GM12878 (cell line): Measurements from ENCODE around the gene XCR1. TPM values are rescaled to one million over a fixed set of nuclear protein-coding genes. Genes with fewer than 3 reads are reported as not detected.

Source experiments
- ATF7 ChIP-seq: fragments of 450-650 bp; IDR thresholded peaks from 2 replicates; pipeline ENCODE4 v1.6.1; 2016; ENCODE audit warnings: low read depth, mild to moderate bottlenecking
- BCL11A ChIP-seq: IDR thresholded peaks from 2 replicates; pipeline ENCODE4 v1.6.1; 2011; ENCODE audit warnings: low read depth, low read length
- CBX5 ChIP-seq: sonication (generic); IDR thresholded peaks from 2 replicates; pipeline ENCODE4 v1.6.1; 2016; ENCODE audit warnings: low read depth, moderate library complexity, mild to moderate bottlenecking, inconsistent platforms
- EP300 ChIP-seq, 2 experiments: fragments of 150-350 bp in 1 of 2; IDR thresholded peaks; 2 replicates each; pipeline ENCODE4 v1.6.1; 2011 to 2012; ENCODE audit warnings: low read depth in 2 of 2, low read length in 2 of 2, borderline replicate concordance in 1 of 2, improper control_type of control experiment in 1 of 2, inconsistent platforms in 1 of 2; ENCODE audit not compliant: control insufficient read depth in 1 of 2
- ETV6 ChIP-seq, 2 experiments: fragments of 450-650 bp in 1 of 2; IDR thresholded peaks in 1 of 2; conservative IDR thresholded peaks in 1 of 2; 2 replicates each; pipeline ENCODE4 v1.6.1; 2014; ENCODE audit warnings: antibody characterized with exemption in 1 of 2, borderline replicate concordance in 1 of 2, low read depth in 1 of 2, mild to moderate bottlenecking in 1 of 2, moderate library complexity in 1 of 2
- LARP7 ChIP-seq: fragments of 450-650 bp; IDR thresholded peaks from 2 replicates; pipeline ENCODE4 v1.6.1; 2017; ENCODE audit warnings: mild to moderate bottlenecking
- MYC ChIP-seq: IDR thresholded peaks from 2 replicates; pipeline ENCODE4 v1.6.1; 2011; ENCODE audit warnings: mild to moderate bottlenecking, low read length, moderate library complexity, inconsistent platforms; ENCODE audit not compliant: insufficient read depth, insufficient replicate concordance, insufficient read length, severe bottlenecking
- NBN ChIP-seq: fragments of 450-650 bp; IDR thresholded peaks from 2 replicates; pipeline ENCODE4 v1.6.1; 2016
- NFIC ChIP-seq: IDR thresholded peaks from 2 replicates; pipeline ENCODE4 v1.6.1; 2012; ENCODE audit warnings: low read depth, mild to moderate bottlenecking, inconsistent platforms, low read length, moderate library complexity
- NFYB ChIP-seq: IDR thresholded peaks from 2 replicates; pipeline ENCODE4 v1.6.1; 2011; ENCODE audit warnings: low read depth, mild to moderate bottlenecking, low read length, improper control_type of control experiment, moderate library complexity; ENCODE audit not compliant: insufficient read depth
- RAD51 ChIP-seq: fragments of 450-650 bp; IDR thresholded peaks from 2 replicates; pipeline ENCODE4 v1.6.1; 2016; ENCODE audit warnings: moderate library complexity, mild to moderate bottlenecking, inconsistent platforms
- RFX5 ChIP-seq: IDR thresholded peaks from 2 replicates; pipeline ENCODE4 v1.6.1; 2011; ENCODE audit warnings: low read depth, low read length, improper control_type of control experiment
- SUPT20H ChIP-seq: IDR thresholded peaks from 2 replicates; pipeline ENCODE4 v1.6.1; 2011; ENCODE audit warnings: low read depth, mild to moderate bottlenecking, low read length, moderate library complexity, borderline replicate concordance; ENCODE audit not compliant: control insufficient read depth
- ZSCAN29 ChIP-seq: fragments of 450-650 bp; IDR thresholded peaks from 2 replicates; pipeline ENCODE4 v1.6.1; 2017; ENCODE audit warnings: mild to moderate bottlenecking, moderate library complexity
- polyA plus RNA-seq, 11 experiments: library from polyadenylated mRNA; depleted of rRNA in 4 of 11; unstranded in 6 of 11; stranded (reverse) in 5 of 11; fragments of >200 nt; fragmentation: Nextera tagmentation in 4 of 11; fragmentation: Illumina TruSeq in 1 of 11; extraction: Ambion mirVana in 4 of 11; extraction: Trizol in 1 of 11; gene quantifications; 1 replicate in 1 of 11; 2 replicates in 10 of 11; pipeline versions ENCODE4 v1.2.1 to v1.2.3, GENCODE V29; 2011 to 2016; ENCODE audit warnings: inconsistent platforms in 2 of 11, missing spikeins in 2 of 11, low read depth in 1 of 11
- total RNA-seq, 4 experiments: library from RNA; depleted of rRNA in 3 of 4; stranded (reverse); fragments of >200 nt in 3 of 4; fragmentation: Illumina TruSeq in 1 of 4; extraction: Trizol in 1 of 4; gene quantifications; 2 replicates each; pipeline versions ENCODE4 v1.2.1 to v1.2.3, GENCODE V29; 2013 to 2021
- TF ChIP-seq, protein P1 (sequence below): IDR thresholded peaks from 2 replicates; pipeline ENCODE4 v1.6.1; 2012; ENCODE audit warnings: improper control_type of control experiment, low read depth, low read length; ENCODE audit not compliant: insufficient replicate concordance
- TF ChIP-seq, protein P2 (sequence below): IDR thresholded peaks from 2 replicates; pipeline ENCODE4 v1.6.1; 2012; ENCODE audit warnings: low read depth, low read length, improper control_type of control experiment
- TF ChIP-seq, protein P3 (sequence below): IDR thresholded peaks from 2 replicates; pipeline ENCODE4 v1.6.1; 2012; ENCODE audit warnings: mild to moderate bottlenecking, low read depth, low read length
- TF ChIP-seq, protein P4 (sequence below): IDR thresholded peaks from 2 replicates; pipeline ENCODE4 v1.6.1; 2012; ENCODE audit warnings: low read depth, low read length, improper control_type of control experiment
- TF ChIP-seq, protein P5 (sequence below): fragments of 450-650 bp; IDR thresholded peaks from 2 replicates; pipeline ENCODE4 v1.6.1; 2017; ENCODE audit warnings: borderline replicate concordance

Gene XCR1
- total and polyA plus RNA-seq, 10 of the 15 experiments (the other 5 are each of a cell fraction or from before 2014, with no cell fraction given) = 0.02 to 0.29 (median 0.13) TPM; not detected in 2

DNA sequence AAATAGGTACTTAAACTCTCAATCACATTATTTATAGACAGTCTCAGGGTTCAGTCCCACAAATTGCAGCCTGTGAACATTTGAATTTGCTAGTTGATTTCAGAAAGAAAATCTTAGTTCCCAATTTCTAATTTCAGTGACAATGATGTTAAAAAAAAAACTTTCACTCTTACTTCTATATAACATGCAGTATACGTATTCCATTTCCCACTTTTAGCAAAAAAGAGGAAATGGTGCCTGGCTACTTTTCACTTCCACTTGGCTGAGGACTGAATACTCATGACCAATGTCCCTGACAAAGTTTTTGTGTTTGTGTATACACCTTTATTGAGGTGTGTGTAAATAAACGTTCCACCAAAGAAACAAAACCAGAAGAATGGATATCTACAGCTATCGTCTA, 32.1 kb upstream of the XCR1 start (continued):
- TF ChIP-seq, protein P1, sequence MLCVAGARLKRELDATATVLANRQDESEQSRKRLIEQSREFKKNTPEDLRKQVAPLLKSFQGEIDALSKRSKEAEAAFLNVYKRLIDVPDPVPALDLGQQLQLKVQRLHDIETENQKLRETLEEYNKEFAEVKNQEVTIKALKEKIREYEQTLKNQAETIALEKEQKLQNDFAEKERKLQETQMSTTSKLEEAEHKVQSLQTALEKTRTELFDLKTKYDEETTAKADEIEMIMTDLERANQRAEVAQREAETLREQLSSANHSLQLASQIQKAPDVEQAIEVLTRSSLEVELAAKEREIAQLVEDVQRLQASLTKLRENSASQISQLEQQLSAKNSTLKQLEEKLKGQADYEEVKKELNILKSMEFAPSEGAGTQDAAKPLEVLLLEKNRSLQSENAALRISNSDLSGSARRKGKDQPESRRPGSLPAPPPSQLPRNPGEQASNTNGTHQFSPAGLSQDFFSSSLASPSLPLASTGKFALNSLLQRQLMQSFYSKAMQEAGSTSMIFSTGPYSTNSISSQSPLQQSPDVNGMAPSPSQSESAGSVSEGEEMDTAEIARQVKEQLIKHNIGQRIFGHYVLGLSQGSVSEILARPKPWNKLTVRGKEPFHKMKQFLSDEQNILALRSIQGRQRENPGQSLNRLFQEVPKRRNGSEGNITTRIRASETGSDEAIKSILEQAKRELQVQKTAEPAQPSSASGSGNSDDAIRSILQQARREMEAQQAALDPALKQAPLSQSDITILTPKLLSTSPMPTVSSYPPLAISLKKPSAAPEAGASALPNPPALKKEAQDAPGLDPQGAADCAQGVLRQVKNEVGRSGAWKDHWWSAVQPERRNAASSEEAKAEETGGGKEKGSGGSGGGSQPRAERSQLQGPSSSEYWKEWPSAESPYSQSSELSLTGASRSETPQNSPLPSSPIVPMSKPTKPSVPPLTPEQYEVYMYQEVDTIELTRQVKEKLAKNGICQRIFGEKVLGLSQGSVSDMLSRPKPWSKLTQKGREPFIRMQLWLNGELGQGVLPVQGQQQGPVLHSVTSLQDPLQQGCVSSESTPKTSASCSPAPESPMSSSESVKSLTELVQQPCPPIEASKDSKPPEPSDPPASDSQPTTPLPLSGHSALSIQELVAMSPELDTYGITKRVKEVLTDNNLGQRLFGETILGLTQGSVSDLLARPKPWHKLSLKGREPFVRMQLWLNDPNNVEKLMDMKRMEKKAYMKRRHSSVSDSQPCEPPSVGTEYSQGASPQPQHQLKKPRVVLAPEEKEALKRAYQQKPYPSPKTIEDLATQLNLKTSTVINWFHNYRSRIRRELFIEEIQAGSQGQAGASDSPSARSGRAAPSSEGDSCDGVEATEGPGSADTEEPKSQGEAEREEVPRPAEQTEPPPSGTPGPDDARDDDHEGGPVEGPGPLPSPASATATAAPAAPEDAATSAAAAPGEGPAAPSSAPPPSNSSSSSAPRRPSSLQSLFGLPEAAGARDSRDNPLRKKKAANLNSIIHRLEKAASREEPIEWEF = no peak
- TF ChIP-seq, protein P2, sequence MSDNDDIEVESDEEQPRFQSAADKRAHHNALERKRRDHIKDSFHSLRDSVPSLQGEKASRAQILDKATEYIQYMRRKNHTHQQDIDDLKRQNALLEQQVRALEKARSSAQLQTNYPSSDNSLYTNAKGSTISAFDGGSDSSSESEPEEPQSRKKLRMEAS = no peak
- TF ChIP-seq LARP7 (no peak), NBN (no peak), SUPT20H (no peak), BCL11A (peak; percentile 74; the same call in 1 of the 2 replicates), NFYB (no peak), ZSCAN29 (no peak), MYC (no peak), RFX5 (no peak), RAD51 (no peak), ATF7 (peak; percentile 34; the same call in 1 of the 2 replicates), EP300 (IDR thresholded peaks at IDR 0.05; ENCODE audit: borderline replicate concordance in 1 of 2, control insufficient read depth in 1 of 2, low read depth in 2 of 2, low read length in 2 of 2) (peak; percentile 71 to 85; a peak in 3 of 4 replicates), CBX5 (no peak), NFIC (peak; percentile 85), ETV6 (conservative IDR thresholded peaks at IDR 0.05 in 1 of 2, IDR thresholded peaks at IDR 0.05 in 1 of 2; ENCODE audit: borderline replicate concordance in 1 of 2, low read depth in 1 of 2) (peak in 1 of 2 experiments; percentile 40; a peak in 1 of 4 replicates)
- TF ChIP-seq, protein P3, sequence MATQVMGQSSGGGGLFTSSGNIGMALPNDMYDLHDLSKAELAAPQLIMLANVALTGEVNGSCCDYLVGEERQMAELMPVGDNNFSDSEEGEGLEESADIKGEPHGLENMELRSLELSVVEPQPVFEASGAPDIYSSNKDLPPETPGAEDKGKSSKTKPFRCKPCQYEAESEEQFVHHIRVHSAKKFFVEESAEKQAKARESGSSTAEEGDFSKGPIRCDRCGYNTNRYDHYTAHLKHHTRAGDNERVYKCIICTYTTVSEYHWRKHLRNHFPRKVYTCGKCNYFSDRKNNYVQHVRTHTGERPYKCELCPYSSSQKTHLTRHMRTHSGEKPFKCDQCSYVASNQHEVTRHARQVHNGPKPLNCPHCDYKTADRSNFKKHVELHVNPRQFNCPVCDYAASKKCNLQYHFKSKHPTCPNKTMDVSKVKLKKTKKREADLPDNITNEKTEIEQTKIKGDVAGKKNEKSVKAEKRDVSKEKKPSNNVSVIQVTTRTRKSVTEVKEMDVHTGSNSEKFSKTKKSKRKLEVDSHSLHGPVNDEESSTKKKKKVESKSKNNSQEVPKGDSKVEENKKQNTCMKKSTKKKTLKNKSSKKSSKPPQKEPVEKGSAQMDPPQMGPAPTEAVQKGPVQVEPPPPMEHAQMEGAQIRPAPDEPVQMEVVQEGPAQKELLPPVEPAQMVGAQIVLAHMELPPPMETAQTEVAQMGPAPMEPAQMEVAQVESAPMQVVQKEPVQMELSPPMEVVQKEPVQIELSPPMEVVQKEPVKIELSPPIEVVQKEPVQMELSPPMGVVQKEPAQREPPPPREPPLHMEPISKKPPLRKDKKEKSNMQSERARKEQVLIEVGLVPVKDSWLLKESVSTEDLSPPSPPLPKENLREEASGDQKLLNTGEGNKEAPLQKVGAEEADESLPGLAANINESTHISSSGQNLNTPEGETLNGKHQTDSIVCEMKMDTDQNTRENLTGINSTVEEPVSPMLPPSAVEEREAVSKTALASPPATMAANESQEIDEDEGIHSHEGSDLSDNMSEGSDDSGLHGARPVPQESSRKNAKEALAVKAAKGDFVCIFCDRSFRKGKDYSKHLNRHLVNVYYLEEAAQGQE = no peak
- TF ChIP-seq, protein P4, sequence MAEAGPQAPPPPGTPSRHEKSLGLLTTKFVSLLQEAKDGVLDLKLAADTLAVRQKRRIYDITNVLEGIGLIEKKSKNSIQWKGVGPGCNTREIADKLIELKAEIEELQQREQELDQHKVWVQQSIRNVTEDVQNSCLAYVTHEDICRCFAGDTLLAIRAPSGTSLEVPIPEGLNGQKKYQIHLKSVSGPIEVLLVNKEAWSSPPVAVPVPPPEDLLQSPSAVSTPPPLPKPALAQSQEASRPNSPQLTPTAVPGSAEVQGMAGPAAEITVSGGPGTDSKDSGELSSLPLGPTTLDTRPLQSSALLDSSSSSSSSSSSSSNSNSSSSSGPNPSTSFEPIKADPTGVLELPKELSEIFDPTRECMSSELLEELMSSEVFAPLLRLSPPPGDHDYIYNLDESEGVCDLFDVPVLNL = no peak
- TF ChIP-seq, protein P5, sequence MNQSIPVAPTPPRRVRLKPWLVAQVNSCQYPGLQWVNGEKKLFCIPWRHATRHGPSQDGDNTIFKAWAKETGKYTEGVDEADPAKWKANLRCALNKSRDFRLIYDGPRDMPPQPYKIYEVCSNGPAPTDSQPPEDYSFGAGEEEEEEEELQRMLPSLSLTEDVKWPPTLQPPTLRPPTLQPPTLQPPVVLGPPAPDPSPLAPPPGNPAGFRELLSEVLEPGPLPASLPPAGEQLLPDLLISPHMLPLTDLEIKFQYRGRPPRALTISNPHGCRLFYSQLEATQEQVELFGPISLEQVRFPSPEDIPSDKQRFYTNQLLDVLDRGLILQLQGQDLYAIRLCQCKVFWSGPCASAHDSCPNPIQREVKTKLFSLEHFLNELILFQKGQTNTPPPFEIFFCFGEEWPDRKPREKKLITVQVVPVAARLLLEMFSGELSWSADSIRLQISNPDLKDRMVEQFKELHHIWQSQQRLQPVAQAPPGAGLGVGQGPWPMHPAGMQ = no peak
